Lower leg skin (tissue), 4 donors: ENCODE measurements around the gene NTM. TPM values are rescaled to one million over a fixed set of nuclear protein-coding genes. Genes with fewer than 3 reads are reported as not detected.
A peak's percentile ranks its signal among the peaks of the same experiment; 100 is the strongest.
"Not testable (repeated sequence)": the region's sequence is repeated elsewhere in the genome, so short reads cannot be mapped to it uniquely, and the experiment has no call there.

Experiments used
- DNase-seq, 2 donors: peaks; one replicate each; pipeline ENCODE4 v3.0.0-alpha.2; 2019; ENCODE audit warnings: low spot score in 2 of 2
- H3K4me3 ChIP-seq: fragments of 200-600 bp; sonication (generic); 2 replicates; pipeline ENCODE4 v1.5.1; 2017; ENCODE audit warnings: mild to moderate bottlenecking, low read depth; ENCODE audit not compliant: poor library complexity, severe bottlenecking
- POLR2A ChIP-seq, 2 donors: fragments of 450-650 bp; IDR thresholded peaks; one replicate each; pipeline ENCODE4 v1.6.1; 2016 to 2017; ENCODE audit warnings: antibody characterized with exemption in 2 of 2, mild to moderate bottlenecking in 1 of 2, moderate library complexity in 1 of 2
- WGBS, 2 donors: methylation state at CpG; one replicate each; pipeline ENCODE4 v1.1.5; 2018; 5-methylcytosine and 5-hydroxymethylcytosine counted together
- intact Hi-C: fragments of 100-400 bp; cut with DNase I; formaldehyde crosslinking; loops from one replicate; pipeline ENCODE4 v1.15.0; 2023; ENCODE audit warnings: low total_unique reads
- total RNA-seq, 4 donors: library from RNA; depleted of rRNA; stranded (reverse); fragments of >200 nt; gene quantifications; one replicate each; pipeline ENCODE4 v1.1.0, GENCODE V29; 2016
- TF ChIP-seq, protein P1 (sequence below), 3 donors: fragments of 450-650 bp; IDR thresholded peaks; one replicate each; pipeline ENCODE4 v1.5.1; 2016; ENCODE audit warnings: antibody characterized with exemption in 3 of 3, mild to moderate bottlenecking in 3 of 3, moderate library complexity in 2 of 3

Gene NTM
- total RNA-seq, 4 donors from 2014 or later, result 2.8 to 5.7 (median 4.9) TPM

DNA sequence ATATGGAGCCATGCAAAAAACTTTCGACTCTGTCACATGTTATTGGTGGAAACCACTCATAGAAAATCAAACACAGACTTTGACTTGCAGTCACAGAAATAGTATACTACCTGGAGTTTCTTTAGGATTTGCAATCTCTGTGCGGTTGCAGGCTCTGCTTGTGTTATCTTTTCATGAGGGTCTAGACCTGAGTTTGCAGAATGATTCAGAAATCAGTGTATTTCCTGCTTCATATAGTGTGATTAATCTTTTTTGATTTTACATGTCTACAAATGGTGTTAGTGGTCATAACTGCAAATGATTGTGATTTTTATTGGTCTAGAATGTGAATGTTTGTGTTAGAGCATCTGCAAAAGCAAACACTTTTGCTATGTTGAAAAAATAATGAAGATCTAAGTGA lies 690.2 kb downstream of the NTM start:
- 82 to 84% methylated on average over 2 of the region's 2 CpGs for WGBS, 2 donors
- DNase-seq, result no peak
- intact Hi-C loops, result no loop called here
- TF ChIP-seq, protein P1, sequence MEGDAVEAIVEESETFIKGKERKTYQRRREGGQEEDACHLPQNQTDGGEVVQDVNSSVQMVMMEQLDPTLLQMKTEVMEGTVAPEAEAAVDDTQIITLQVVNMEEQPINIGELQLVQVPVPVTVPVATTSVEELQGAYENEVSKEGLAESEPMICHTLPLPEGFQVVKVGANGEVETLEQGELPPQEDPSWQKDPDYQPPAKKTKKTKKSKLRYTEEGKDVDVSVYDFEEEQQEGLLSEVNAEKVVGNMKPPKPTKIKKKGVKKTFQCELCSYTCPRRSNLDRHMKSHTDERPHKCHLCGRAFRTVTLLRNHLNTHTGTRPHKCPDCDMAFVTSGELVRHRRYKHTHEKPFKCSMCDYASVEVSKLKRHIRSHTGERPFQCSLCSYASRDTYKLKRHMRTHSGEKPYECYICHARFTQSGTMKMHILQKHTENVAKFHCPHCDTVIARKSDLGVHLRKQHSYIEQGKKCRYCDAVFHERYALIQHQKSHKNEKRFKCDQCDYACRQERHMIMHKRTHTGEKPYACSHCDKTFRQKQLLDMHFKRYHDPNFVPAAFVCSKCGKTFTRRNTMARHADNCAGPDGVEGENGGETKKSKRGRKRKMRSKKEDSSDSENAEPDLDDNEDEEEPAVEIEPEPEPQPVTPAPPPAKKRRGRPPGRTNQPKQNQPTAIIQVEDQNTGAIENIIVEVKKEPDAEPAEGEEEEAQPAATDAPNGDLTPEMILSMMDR (IDR thresholded peaks at IDR 0.05), result no peak
- no peak for TF ChIP-seq POLR2A (IDR thresholded peaks at IDR 0.05)
- no peak overlapping the region for H3K4me3 ChIP-seq

- WGBS, 2 donors, result 78 to 81% methylated on average over 1 of the region's 1 CpG
- no peak overlapping the region for H3K4me3 ChIP-seq
- no peak for DNase-seq
- no peak for TF ChIP-seq POLR2A (IDR thresholded peaks at IDR 0.05)
- TF ChIP-seq, protein P1 (IDR thresholded peaks at IDR 0.05), result no peak
- intact Hi-C loops, result no loop called here
Measured at GRCh38 chr11:132062031-132062430, 691.6 kb downstream of the NTM start.

DNA sequence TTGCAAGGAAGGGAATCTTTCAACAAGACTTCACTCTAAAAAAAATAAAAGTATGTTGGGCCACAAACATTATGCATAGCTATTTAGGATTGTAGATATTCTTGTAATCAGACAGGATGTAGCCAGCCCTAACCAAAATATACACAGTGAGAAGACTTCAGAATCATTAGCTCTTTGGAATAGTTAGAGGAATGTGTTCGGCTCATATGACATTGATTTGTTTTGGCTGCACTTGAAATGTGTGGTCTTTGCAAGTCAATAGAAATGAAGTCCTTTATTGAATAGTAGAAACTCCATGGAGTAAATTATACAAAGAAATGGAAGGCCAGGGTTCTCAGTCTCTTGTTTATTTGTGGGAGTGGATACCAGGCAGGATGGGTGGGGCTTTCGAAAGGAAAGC lies 692.1 kb downstream of the NTM start:
- H3K4me3 ChIP-seq, result no peak overlapping the region
- intact Hi-C loops, result no loop called here
- no peak for DNase-seq
- TF ChIP-seq POLR2A (IDR thresholded peaks at IDR 0.05), result no peak
- TF ChIP-seq, protein P1 (IDR thresholded peaks at IDR 0.05), result no peak
- WGBS, 2 donors, result 62 to 74% methylated on average over 2 of the region's 2 CpGs

DNA sequence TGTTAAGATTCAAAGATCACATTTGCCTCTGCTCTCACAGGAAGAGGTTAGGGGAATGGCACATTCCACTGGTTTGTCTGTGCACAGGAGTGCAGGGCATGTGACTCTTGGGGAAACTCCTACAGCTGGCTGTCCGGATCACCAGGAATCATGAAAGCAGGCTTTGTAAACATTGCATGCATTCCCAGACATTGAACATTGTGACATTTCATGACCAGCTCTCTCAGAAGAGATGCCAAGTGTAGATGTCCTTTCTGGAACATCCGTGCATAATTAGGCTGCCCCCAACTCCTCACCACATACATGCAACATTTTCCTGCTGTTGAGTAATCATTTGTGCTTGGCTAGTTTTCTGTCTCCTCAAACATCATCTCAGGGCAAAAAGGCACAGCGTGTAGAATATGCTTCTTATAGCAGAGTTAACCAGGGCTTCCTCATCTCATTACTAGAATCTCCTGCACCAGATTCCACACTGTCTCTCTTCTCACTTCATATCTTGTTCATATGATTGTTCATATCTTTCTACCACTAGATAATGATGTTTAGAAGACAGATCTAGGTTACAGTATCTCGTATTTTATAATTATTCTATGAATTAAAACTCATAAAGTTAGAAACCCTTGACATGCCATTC lies 694.7 kb downstream of the NTM start:
- WGBS, 2 donors, result 51 to 56% methylated on average over 4 of the region's 4 CpGs
- intact Hi-C loops, result no loop called here
- DNase-seq, result peak in 1 of 2 donors; percentile 29
- TF ChIP-seq, protein P1 (IDR thresholded peaks at IDR 0.05), result no peak
- no peak for TF ChIP-seq POLR2A (IDR thresholded peaks at IDR 0.05)
- no peak overlapping the region for H3K4me3 ChIP-seq

GRCh38 chr11:132068556-132068955 lies 698.1 kb downstream of the NTM start:
- TF ChIP-seq, protein P1 (IDR thresholded peaks at IDR 0.05), result no peak
- no peak for TF ChIP-seq POLR2A (IDR thresholded peaks at IDR 0.05)
- no peak for DNase-seq
- intact Hi-C loops, result no loop called here

DNA sequence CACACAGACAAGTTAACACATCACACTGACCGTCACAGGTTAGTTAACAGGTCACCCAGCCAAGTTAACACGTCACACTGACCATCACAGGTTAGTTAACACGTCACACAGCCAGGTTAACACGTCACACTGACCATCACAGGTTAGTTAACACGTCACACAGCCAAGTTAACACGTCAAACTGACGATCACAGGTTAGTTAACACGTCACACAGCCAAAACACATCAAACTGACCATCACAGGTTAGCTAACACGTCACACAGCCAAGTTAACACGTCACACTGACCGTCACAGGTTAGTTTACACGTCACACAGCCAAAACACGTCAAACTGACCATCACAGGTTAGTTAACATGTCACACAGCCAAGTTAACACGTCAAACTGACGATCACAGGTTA lies 699.2 kb downstream of the NTM start:
- intact Hi-C loops, DNase-seq, H3K4me3 ChIP-seq: not testable (repeated sequence)
- WGBS, 2 donors, result 93 to 95% methylated on average over 15 of the region's 15 CpGs

More at GRCh38 chr11:132068556-132068955, 698.1 kb downstream of the NTM start:
- no peak overlapping the region for H3K4me3 ChIP-seq

DNA sequence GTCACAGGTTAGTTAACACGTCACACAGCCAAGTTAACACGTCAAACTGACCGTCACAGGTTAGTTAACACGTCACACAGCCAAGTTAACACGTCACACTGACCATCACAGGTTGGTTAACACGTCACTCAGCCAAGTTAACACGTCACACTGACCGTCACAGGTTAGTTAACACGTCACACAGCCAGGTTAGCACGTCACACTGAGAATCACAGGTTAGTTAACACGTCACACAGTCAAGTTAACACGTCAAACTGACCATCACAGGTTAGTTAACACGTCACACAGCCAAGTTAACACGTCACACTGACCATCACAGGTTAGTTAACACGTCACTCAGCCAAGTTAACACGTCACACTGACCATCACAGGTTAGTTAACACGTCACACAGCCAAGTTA lies 700.5 kb downstream of the NTM start:
- intact Hi-C loops, DNase-seq: not testable (repeated sequence)
- whole genome bisulfite sequencing, 2 donors, result 93 to 95% methylated on average over 17 of the region's 17 CpGs

More for the DNA sequence above, 700.5 kb downstream of the NTM start:
- not testable (repeated sequence) for H3K4me3 ChIP-seq
